ENCODE data around the gene PJA1. TPM values are rescaled to one million over a fixed set of nuclear protein-coding genes. Genes with fewer than 3 reads are reported as not detected.

Gene PJA1, protein sequence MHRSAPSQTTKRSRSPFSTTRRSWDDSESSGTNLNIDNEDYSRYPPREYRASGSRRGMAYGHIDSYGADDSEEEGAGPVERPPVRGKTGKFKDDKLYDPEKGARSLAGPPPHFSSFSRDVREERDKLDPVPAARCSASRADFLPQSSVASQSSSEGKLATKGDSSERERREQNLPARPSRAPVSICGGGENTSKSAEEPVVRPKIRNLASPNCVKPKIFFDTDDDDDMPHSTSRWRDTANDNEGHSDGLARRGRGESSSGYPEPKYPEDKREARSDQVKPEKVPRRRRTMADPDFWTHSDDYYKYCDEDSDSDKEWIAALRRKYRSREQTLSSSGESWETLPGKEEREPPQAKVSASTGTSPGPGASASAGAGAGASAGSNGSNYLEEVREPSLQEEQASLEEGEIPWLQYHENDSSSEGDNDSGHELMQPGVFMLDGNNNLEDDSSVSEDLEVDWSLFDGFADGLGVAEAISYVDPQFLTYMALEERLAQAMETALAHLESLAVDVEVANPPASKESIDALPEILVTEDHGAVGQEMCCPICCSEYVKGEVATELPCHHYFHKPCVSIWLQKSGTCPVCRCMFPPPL
- total RNA-seq: 111 TPM

DNA sequence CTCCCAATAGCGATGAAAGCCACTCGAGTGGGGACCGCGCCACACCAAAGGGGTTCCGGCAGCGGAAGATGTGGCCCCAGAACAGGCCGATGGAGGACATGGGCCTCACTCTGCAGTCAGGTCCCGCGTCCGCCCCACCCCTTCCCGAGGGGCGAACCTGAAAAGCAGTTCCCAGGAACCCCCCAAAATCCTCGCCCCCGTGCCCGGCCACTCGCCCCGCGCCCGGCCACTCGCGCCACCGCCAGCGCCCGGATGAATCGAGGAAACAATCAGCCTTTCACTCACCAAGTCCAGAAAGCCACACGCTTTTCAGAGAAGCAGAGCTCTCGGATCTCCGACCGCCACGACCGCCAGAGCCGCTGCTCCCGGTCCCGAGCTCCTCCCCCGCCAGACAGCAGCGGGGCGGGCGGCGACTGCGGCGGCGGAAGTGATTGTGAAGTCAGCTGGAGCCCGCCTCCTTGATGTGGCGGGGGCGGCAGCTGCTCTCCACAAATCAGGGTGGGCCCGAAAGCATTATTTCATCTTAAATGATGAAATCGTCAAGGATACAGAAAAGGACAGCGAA is at the start of gene PJA1:
TSS of gene PJA1 (minus strand) at position 367 of the 565 bp plus-strand sequence. CDS start 2,380 bp downstream, outside the sequence.

